GM19395 (cell line): ENCODE measurements around the gene PSMA7.

Source experiments
- ATAC-seq: cut with Tn5 transposase; IDR thresholded peaks from one replicate; pipeline ENCODE4 v1.9.1; 2021; ENCODE audit warnings: mild to moderate bottlenecking, moderate library complexity; ENCODE audit not compliant: unreplicated experiment

Gene PSMA7

DNA sequence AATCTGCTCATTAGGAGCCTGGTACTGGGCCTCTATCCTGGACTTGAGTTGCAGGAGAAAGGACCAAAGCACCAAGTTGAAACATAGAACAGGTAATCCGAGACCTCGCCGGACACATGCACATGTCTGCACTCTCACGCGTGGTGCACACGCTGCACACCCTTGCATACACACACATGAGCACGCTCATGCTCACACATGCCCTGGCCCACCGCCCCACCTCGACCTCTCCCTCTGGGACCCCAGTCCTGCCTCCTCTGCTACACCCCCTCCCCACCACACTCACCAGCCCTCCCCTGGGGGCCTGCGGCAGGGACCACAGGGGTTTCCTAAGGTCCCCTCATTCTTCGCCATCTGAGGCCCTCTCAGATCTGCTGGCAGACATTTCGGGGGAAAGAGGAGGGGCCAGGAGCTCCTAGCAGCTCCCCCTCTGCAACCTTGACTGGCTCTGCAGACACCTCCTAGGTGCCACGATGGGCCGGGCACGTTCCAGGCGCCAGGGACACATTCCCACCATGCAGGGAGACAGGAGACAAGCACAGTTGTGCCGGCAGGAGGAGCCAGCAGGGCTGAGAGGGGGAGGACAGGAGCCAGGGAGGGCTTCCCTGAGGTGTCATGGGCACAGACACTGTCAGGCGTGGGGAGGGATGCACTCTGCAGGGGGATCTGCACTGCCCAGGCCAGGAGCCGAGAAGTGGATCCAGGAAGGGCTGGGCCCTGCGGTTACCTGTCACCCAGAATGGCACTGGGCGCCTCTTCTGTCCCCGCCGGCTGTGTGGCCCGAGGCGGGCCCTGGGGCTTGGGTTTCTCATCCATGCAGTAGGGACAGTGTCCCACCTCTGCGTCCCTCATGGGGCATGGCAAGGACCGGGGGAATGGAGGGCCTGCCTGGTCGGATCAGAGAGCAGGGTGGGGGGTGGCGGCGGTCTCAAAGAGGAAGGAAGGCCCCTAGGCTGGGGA lies 46.5 kb downstream of the PSMA7 start:
- no peak for ATAC-seq

DNA sequence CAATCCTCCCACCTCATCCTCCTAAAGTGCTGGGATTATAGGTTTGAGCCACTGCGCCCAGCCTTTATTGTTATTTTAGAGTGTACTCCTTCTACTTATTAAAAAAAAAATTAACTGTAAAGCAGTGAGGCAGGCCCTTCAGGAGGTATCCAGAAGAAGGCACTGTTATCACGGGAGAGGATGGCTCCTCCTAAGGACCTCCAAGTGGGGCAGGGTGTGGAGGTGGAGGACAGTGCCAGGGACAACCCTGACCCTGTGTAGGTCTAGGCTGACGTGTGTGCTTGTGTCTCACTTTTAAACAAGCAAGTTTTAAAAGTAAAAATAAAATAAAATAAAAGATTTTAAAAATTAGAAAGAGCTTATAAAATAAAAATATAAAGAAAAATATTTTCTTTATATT lies 53.8 kb downstream of the PSMA7 start:
- no peak for ATAC-seq

DNA sequence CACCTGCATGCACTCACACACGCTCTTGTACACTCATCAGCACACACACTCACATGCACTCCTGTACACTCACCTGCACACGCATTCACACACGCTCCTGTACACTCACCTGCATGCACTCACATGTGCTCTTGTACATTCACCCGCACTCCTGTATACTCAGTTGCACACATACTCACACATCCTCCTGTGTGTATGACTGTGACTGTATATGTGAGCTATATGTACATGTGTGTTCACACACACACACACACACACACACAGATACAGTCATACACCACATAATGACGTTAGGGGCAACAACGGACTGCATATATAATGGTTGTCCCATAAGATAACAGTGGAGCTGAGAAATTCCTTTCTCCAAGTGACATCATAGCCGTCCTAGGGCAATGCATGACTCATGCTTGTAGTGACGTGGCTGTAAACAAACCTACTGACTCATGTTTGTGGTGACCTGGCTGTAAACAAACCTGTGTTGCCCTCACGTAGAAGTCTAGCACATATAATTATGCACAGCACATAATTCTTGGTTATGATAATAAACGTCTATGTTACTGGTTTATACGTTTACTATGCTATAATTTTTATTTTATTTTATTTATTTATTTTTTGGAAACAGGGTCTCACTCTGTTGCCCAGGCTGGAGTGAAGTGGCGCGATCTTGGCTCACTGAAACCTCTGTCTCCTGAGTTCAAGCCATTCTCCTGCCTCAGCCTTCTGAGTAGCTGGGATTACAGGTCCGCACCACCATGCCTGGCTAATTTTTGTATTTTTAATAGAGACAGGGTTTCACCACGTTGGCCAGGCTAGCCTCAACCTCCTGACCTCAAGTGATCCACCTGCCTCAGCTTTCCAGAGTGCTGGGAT lies 54.7 kb downstream of the PSMA7 start:
- ATAC-seq: no peak

DNA sequence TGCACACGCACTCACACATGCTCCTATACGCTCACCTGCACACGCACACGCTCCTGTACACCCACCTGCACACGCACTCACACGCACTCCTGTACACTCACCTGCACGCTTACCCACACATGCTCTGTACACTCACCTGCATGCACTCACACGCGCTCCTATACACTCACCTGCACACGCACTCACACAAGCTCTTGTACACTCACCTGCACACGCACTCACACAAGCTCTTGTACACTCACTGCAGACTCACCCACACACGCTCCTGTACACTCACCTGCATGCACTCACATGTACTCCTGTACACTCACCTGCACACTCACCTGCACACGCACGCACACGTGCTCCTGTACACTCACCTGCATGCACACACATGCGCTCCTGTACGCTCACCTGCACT lies 55.6 kb downstream of the PSMA7 start:
- ATAC-seq: no peak

DNA sequence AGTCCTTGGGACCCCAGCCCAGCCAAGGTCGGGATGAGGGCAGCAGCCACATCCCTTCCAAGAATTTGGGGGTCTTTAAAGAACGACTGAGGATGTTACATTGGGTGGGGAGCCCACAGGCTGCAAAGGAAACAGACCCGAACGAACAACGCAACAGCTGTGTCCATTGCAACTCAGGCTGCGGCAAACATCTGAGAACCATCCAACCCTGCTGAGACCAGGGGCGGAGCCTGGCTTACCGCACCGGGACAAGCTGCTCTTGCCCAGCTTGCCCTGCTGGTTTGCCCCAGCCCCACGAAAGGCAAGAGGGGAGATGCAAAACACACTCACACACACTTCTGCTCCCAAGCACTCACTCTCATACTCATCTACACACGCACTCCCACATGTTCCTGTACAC lies 56.0 kb downstream of the PSMA7 start:
- ATAC-seq: no peak
